ENCODE measurements around the gene MSI2.

The MSI2 gene

DNA sequence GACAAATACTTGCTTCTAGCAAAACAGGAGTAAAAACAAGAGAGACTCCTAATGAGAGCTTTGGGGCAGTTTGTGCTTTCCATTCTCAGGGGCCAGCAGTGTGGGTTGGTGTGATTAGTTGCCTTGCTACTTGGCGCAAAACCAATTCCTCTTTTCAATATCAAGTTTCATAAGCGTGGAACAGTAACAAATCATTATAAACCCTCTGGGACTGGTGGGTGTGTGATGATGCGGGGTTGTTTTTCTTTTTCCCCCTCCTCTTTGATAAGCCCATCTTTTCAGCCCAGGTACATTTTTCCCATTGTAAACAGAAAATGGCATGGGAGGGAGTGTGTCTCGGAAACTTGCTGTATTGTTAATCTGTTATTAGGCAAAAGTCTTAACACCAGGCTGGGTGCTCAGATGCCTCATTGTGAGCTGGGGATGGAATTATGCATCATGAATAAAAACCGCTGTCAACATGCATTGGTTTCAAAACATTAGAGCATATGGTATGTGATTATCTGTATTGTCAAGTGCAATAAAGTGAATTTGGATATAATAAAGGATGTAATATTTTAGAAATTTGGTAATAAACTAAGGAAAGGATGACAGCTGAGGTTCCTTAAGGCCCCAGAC is 322.4 kb downstream of the MSI2 start:
- no peak overlapping the region for H3K27ac ChIP-seq (ENCODE audit: low read depth, low read length)
- no peak for TF ChIP-seq EZH2phosphoT487 (conservative IDR thresholded peaks at IDR 0.05; ENCODE audit: low read length)
- TF ChIP-seq, protein P1, sequence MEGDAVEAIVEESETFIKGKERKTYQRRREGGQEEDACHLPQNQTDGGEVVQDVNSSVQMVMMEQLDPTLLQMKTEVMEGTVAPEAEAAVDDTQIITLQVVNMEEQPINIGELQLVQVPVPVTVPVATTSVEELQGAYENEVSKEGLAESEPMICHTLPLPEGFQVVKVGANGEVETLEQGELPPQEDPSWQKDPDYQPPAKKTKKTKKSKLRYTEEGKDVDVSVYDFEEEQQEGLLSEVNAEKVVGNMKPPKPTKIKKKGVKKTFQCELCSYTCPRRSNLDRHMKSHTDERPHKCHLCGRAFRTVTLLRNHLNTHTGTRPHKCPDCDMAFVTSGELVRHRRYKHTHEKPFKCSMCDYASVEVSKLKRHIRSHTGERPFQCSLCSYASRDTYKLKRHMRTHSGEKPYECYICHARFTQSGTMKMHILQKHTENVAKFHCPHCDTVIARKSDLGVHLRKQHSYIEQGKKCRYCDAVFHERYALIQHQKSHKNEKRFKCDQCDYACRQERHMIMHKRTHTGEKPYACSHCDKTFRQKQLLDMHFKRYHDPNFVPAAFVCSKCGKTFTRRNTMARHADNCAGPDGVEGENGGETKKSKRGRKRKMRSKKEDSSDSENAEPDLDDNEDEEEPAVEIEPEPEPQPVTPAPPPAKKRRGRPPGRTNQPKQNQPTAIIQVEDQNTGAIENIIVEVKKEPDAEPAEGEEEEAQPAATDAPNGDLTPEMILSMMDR (IDR thresholded peaks at IDR 0.05; ENCODE audit: insufficient read depth, low read length, poor library complexity, severe bottlenecking): no peak
- H3F3A ChIP-seq (ENCODE audit: insufficient read depth): no peaks in the 10 kb centered on the region
- no peaks in the 10 kb centered on the region for H4K20me1 ChIP-seq (ENCODE audit: low read depth, low read length)
- no peak overlapping the region for H3K4me2 ChIP-seq (ENCODE audit: low read depth, low read length, poor library complexity, severe bottlenecking)
- H3K9me3 ChIP-seq (ENCODE audit: insufficient read depth, low read length): no peaks in the 10 kb centered on the region
- no peaks in the 10 kb centered on the region for H3K27me3 ChIP-seq (ENCODE audit: low read length)
- no peaks in the 10 kb centered on the region for H3K36me3 ChIP-seq (ENCODE audit: low read length)
- no peak overlapping the region for H2AFZ ChIP-seq (ENCODE audit: low read depth, low read length, severe bottlenecking)
- 0 out of 2 replicates have a peak, but pooled peaks cover 4% of the 10 kb centered on the region for H3K79me2 ChIP-seq (ENCODE audit: insufficient read depth, low read length)
- no peaks in the 10 kb centered on the region for H3K9me2 ChIP-seq (replicated peaks; ENCODE audit: insufficient read depth, low read length)
- no peak overlapping the region for H3K9ac ChIP-seq (ENCODE audit: low read length)
- no peak overlapping the region for H3K4me3 ChIP-seq (ENCODE audit: insufficient read depth, low read length, poor library complexity, severe bottlenecking)

DNA sequence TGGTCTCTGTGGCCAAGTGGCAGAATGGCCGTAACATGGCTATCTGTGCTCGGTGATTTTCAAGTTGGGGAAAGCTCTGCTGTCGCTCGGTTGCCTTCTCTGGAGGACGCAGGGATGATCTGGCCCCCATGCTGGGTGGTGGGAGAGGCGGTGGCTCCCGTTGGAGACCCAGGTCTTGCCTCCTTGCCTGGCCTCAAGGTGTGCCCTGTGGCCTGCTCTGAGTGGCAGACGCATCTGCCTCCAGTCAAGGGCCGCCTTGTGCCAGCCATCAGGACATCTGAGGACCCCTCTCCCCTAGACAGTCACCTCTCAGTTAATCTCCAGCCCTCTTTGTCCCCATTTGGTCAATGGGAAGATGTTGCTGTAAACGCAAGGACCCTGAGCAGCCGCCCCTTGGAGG is 322.9 kb downstream of the MSI2 start:
- TF ChIP-seq, protein P1 (IDR thresholded peaks at IDR 0.05; ENCODE audit: insufficient read depth, low read length, poor library complexity, severe bottlenecking): no peak
- no peak for TF ChIP-seq EZH2phosphoT487 (conservative IDR thresholded peaks at IDR 0.05; ENCODE audit: low read length)
- H3K79me2 ChIP-seq (ENCODE audit: insufficient read depth, low read length): 0 out of 2 replicates have a peak, but pooled peaks cover 4% of the 10 kb centered on the region

DNA sequence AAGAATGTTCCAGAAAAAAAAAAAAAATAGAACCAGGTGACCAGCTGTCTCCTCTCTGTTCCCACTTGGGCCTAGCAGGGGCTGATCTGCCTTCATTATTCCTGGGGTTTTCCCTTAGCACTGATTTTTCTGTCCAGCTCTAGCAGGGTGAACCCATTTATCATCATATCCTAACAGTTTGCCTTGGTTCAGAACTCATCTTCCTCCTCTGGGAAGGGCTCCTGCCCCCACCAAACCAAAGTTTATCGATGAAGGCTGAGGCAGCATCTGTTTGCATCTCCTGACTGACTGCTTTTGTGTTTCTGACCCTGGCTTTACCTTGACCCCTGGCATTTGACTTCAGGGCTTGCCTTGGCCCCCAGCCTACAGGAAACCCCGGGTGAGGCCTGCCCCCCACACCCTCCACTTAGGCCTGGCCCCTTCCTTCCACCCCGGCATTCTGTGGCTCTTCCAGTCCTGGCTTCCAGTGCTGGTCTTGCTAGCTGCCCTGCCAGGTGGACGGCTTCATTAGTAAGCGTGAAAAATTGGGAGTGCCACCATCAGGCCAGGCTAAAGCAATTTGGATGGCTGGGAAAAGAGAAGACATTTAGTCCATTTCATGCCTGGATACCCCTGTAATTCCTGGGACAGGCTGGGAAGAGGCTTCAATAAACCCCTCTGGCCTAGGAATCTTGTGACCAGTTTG is 323.9 kb downstream of the MSI2 start:
- Histone ChIP-seq H3K9me2 (replicated peaks; ENCODE audit: insufficient read depth, low read length) (no peaks in the 10 kb centered on the region), H3K4me2 (ENCODE audit: low read depth, low read length, poor library complexity, severe bottlenecking) (no peak overlapping the region), H3K9ac (ENCODE audit: low read length) (no peak overlapping the region), H3F3A (ENCODE audit: insufficient read depth) (no peaks in the 10 kb centered on the region), H3K79me2 (ENCODE audit: insufficient read depth, low read length) (0 out of 2 replicates have a peak, but pooled peaks cover 4% of the 10 kb centered on the region), H3K9me3 (ENCODE audit: insufficient read depth, low read length) (no peaks in the 10 kb centered on the region), H2AFZ (ENCODE audit: low read depth, low read length, severe bottlenecking) (no peak overlapping the region), H3K27me3 (ENCODE audit: low read length) (no peaks in the 10 kb centered on the region), H3K4me3 (ENCODE audit: insufficient read depth, low read length, poor library complexity, severe bottlenecking) (no peak overlapping the region), H3K27ac (ENCODE audit: low read depth, low read length) (no peak overlapping the region), H4K20me1 (ENCODE audit: low read depth, low read length) (no peaks in the 10 kb centered on the region), H3K36me3 (ENCODE audit: low read length) (no peaks in the 10 kb centered on the region)
- TF ChIP-seq, protein P1 (IDR thresholded peaks at IDR 0.05; ENCODE audit: insufficient read depth, low read length, poor library complexity, severe bottlenecking): no peak
- no peak for TF ChIP-seq EZH2phosphoT487 (conservative IDR thresholded peaks at IDR 0.05; ENCODE audit: low read length)

More for the DNA sequence above, 322.9 kb downstream of the MSI2 start:
- Histone ChIP-seq H3K4me2 (ENCODE audit: low read depth, low read length, poor library complexity, severe bottlenecking) (no peak overlapping the region), H3K9me2 (replicated peaks; ENCODE audit: insufficient read depth, low read length) (no peaks in the 10 kb centered on the region), H3F3A (ENCODE audit: insufficient read depth) (no peaks in the 10 kb centered on the region), H3K36me3 (ENCODE audit: low read length) (no peaks in the 10 kb centered on the region), H3K9me3 (ENCODE audit: insufficient read depth, low read length) (no peaks in the 10 kb centered on the region), H3K27me3 (ENCODE audit: low read length) (no peaks in the 10 kb centered on the region), H3K27ac (ENCODE audit: low read depth, low read length) (no peak overlapping the region), H3K9ac (ENCODE audit: low read length) (no peak overlapping the region), H2AFZ (ENCODE audit: low read depth, low read length, severe bottlenecking) (no peak overlapping the region), H4K20me1 (ENCODE audit: low read depth, low read length) (no peaks in the 10 kb centered on the region), H3K4me3 (ENCODE audit: insufficient read depth, low read length, poor library complexity, severe bottlenecking) (no peak overlapping the region)

Data from SU-DHL-6 (cell line).